Measurements from ENCODE around the gene SPRYD7. TPM values are rescaled to one million over a fixed set of nuclear protein-coding genes. Genes with fewer than 3 reads are reported as not detected.

Gene SPRYD7, protein sequence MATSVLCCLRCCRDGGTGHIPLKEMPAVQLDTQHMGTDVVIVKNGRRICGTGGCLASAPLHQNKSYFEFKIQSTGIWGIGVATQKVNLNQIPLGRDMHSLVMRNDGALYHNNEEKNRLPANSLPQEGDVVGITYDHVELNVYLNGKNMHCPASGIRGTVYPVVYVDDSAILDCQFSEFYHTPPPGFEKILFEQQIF
- total RNA-seq, result 8.0 and 8.5 TPM in 2 replicates

DNA sequence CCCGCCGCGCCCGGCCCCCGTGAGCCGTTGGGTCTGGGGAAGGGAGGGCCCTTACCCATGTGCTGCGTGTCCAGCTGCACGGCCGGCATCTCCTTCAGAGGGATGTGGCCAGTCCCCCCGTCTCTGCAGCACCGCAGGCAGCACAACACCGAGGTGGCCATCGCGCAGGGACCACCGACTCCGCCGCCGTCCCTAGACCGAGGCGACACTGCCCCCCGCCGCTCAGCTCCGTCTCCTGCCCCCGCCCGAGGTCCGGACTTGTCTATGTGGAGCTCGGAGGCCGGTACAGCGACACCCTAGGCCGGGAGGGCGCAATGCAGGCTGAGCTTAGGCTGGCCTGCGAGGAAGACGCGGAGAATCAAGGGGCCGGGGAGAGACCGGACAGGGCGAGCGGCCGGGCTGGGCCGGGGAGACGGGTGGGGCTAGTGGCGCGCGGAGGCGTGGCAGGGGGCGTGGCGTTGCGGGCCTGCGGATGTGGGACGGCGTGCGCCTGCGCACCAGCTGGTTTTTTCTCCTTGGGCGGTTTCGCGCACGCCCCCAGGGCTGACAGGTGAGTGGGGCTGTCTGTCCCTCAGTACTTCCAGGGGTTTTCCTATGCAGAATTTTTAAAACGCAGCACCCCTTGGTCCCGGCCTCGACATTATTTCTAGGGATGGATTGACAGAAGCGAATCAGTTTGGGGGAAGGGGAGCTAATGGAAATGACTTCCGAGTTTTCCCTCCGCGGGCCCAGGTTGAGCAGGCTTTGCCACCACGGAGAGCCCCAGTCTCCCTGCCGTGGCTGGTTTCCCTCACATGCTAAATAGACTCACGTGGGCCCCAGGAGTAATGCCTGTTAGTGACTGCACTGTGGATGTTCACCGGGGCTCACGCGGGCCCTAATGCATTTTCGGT is at the start of gene SPRYD7:
TSS of gene SPRYD7 (minus strand) at position 266 of the 893 bp plus-strand sequence. CDS start at position 161, 105 bp downstream.

Other genes with a start within 250 kb of the SPRYD7 start
- gene EBPL, start 244.9 kb downstream of the SPRYD7 start, total RNA-seq, result 142 and 177 TPM in 2 replicates
- 26.7 and 35.6 TPM in 2 replicates for gene KPNA3, start 143.7 kb downstream of the SPRYD7 start, total RNA-seq
- 24.3 and 40.9 TPM in 2 replicates for gene TRIM13, start 60.7 kb upstream of the SPRYD7 start, total RNA-seq
- 4.3 and 4.5 TPM in 2 replicates for gene KCNRG, start 79.1 kb upstream of the SPRYD7 start, total RNA-seq

Measured in tracheal epithelial cell (primary cell).